Vagina (tissue), 2 donors: ENCODE measurements around the gene HIVEP1.

Experiments
- CTCF ChIP-seq, 3 experiments: fragments of 450-650 bp in 2 of 3; fragments of 200-600 bp in 1 of 3; sonication (generic) in 1 of 3; IDR thresholded peaks; one replicate each; pipeline ENCODE4 v1.5.1; 2017 to 2019; ENCODE audit warnings: antibody characterized with exemption in 3 of 3, mild to moderate bottlenecking in 2 of 3, moderate library complexity in 2 of 3
- POLR2A ChIP-seq, 2 donors: fragments of 450-650 bp; IDR thresholded peaks; one replicate each; pipeline ENCODE4 v1.6.1; 2017; ENCODE audit warnings: antibody characterized with exemption in 2 of 2, mild to moderate bottlenecking in 2 of 2, moderate library complexity in 2 of 2
- POLR2AphosphoS5 ChIP-seq, 2 donors: sonication (generic); formaldehyde crosslinking; IDR thresholded peaks; one replicate each; pipeline ENCODE4 v1.9.0; 2017; ENCODE audit warnings: antibody characterized with exemption in 2 of 2, mild to moderate bottlenecking in 2 of 2, low read depth in 1 of 2; ENCODE audit not compliant: insufficient read depth in 1 of 2

DNA sequence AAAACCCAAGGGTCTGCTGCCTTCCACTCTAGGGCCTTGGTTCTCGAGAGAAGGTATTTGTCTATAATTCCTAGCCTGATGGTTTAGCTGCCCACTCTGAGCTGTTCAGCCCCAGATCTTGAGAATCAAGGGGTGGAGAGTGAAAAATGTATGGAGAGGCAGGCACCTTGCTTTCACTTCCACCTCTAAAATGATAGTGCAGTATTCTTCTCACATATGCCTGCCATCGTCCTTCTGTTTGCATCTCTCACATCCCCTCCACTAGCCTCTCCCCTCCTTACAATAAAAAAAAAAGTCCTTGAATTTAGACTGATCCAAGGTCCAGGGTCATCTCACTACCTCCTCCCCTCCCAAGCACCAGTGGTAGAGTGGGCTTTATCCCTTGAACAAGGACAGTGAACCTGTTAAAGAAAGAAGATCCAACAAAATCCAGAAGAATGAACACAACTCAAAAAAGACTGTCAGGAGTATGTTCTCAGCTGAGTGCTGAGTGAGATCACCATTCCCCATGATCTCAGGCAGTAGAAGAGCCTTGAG, 104.2 kb downstream of the HIVEP1 start:
- no peak for TF ChIP-seq CTCF (IDR thresholded peaks at IDR 0.05)
- no peak for TF ChIP-seq POLR2A (IDR thresholded peaks at IDR 0.05)
- TF ChIP-seq POLR2AphosphoS5 (IDR thresholded peaks at IDR 0.05; ENCODE audit: insufficient read depth in 1 of 2, low read depth in 1 of 2): no peak
